Measurements from ENCODE around the gene MBNL1. TPM values are rescaled to one million over a fixed set of nuclear protein-coding genes. Genes with fewer than 3 reads are reported as not detected.

The MBNL1 gene
- total and polyA plus RNA-seq, 2 of the 13 experiments (the other 11 are each of a cell fraction or from before 2014, with no cell fraction given), result 27.1 to 55.4 TPM

- no peaks in the 10 kb centered on the region for H3K36me3 ChIP-seq (replicated peaks in 1 of 2; ENCODE audit: control insufficient read depth in 1 of 2, insufficient read depth in 2 of 2, low read length in 2 of 2)
- ATAC-seq (no peak), DNase-seq (ENCODE audit: low spot score) (peak; percentile 7), FAIRE-seq (no peak)
- no peak overlapping the region for H3K4me3 ChIP-seq (replicated peaks in 1 of 3; ENCODE audit: insufficient read depth in 1 of 3, low read depth in 2 of 3, low read length in 3 of 3)
- H3K27me3 ChIP-seq (ENCODE audit: control insufficient read depth in 1 of 2, insufficient read depth in 2 of 2, low read length in 2 of 2), result no peaks in the 10 kb centered on the region; a peak in 1 of 5 replicates
- no peak overlapping the region for H2AFZ ChIP-seq (ENCODE audit: low read length)
- intact Hi-C loops (cut with micrococcal nuclease; ENCODE audit: unreplicated experiment) (loop anchor here (1.0 kb wide), 1 partner anchor 66 kb away; no protein-coding TSS in a partner anchor), in situ Hi-C loops (cut with HindIII; ENCODE audit: extremely low pct_ligation_motif_present, low pct_unique_long_range_greater_than_20kb) (no loop called here)
- no peak overlapping the region for H3K27ac ChIP-seq (ENCODE audit: extremely low read length, insufficient read depth, low read length)
- WGBS (ENCODE audit: low lambda C conversion rate), result 0% methylated on average over 1 of the region's 1 CpG
- H3K9ac ChIP-seq (ENCODE audit: insufficient read depth, low read depth, low read length), result no peak overlapping the region
- H3K4me2 ChIP-seq (ENCODE audit: low read depth, low read length), result no peak overlapping the region
- H3K9me3 ChIP-seq (ENCODE audit: low read length), result no peaks in the 10 kb centered on the region
- H3K4me1 ChIP-seq (ENCODE audit: insufficient read depth, low read length), result no peaks in the 10 kb centered on the region
- no peak for TF ChIP-seq GFI1 (CRISPR knock-in tag; IDR thresholded peaks at IDR 0.05; ENCODE audit: borderline replicate concordance)
- peak; percentile 18; the same call in 1 of the 2 replicates for TF ChIP-seq STAG1 (CRISPR knock-in tag; IDR thresholded peaks at IDR 0.05)
- no peaks in the 10 kb centered on the region for H4K20me1 ChIP-seq (ENCODE audit: insufficient read depth, low read length)
- CTCF ChIA-PET (ENCODE audit: low intra/inter-chr PET ratio, low total read pairs), result interaction anchor here (0.8 kb wide), 1 partner anchor 65 kb away, joined by 3 read pairs; no protein-coding TSS in a partner anchor
- no peaks in the 10 kb centered on the region for H3K79me2 ChIP-seq (ENCODE audit: insufficient read depth, low read length)
- no TSS peak for BruUV-seq (replicated peaks)
- POLR2A ChIA-PET, result no interaction called here
Observed at GRCh38 chr3:152508705-152509104, 240.0 kb downstream of the MBNL1 start.

- ChIA-PET POLR2A (no interaction called here), CTCF (ENCODE audit: low intra/inter-chr PET ratio, low total read pairs) (no interaction called here)
- Histone ChIP-seq H4K20me1 (ENCODE audit: insufficient read depth, low read length) (no peaks in the 10 kb centered on the region), H3K79me2 (ENCODE audit: insufficient read depth, low read length) (no peaks in the 10 kb centered on the region), H3K4me2 (ENCODE audit: low read depth, low read length) (no peak overlapping the region), H3K36me3 (replicated peaks in 1 of 2; ENCODE audit: control insufficient read depth in 1 of 2, insufficient read depth in 2 of 2, low read length in 2 of 2) (no peaks in the 10 kb centered on the region), H3K27me3 (ENCODE audit: control insufficient read depth in 1 of 2, insufficient read depth in 2 of 2, low read length in 2 of 2) (no peaks in the 10 kb centered on the region), H3K9ac (ENCODE audit: insufficient read depth, low read depth, low read length) (no peak overlapping the region), H2AFZ (ENCODE audit: low read length) (no peak overlapping the region), H3K4me1 (ENCODE audit: insufficient read depth, low read length) (no peaks in the 10 kb centered on the region), H3K4me3 (replicated peaks in 1 of 3; ENCODE audit: insufficient read depth in 1 of 3, low read depth in 2 of 3, low read length in 3 of 3) (no peak overlapping the region), H3K27ac (ENCODE audit: extremely low read length, insufficient read depth, low read length) (no peak overlapping the region), H3K9me3 (ENCODE audit: low read length) (no peaks in the 10 kb centered on the region)
- ATAC-seq (no peak), FAIRE-seq (no peak), DNase-seq (ENCODE audit: low spot score) (no peak)
- in situ Hi-C loops (cut with HindIII; ENCODE audit: extremely low pct_ligation_motif_present, low pct_unique_long_range_greater_than_20kb), result no loop called here
- TF ChIP-seq TCF7 (IDR thresholded peaks at IDR 0.05; ENCODE audit: low read depth) (no peak), RELA (CRISPR knock-in tag; IDR thresholded peaks at IDR 0.05) (no peak), GRHL1 (CRISPR knock-in tag; conservative IDR thresholded peaks at IDR 0.05) (no peak), MIER3 (CRISPR knock-in tag; IDR thresholded peaks at IDR 0.05; ENCODE audit: borderline replicate concordance) (no peak), ZNF839 (CRISPR knock-in tag; IDR thresholded peaks at IDR 0.05; ENCODE audit: borderline replicate concordance) (no peak), NR0B2 (CRISPR knock-in tag; IDR thresholded peaks at IDR 0.05) (no peak), EEA1 (CRISPR knock-in tag; IDR thresholded peaks at IDR 0.05; ENCODE audit: borderline replicate concordance) (no peak), ZNF143 (CRISPR knock-in tag; IDR thresholded peaks at IDR 0.05) (no peak), ZNF564 (CRISPR knock-in tag; IDR thresholded peaks at IDR 0.05) (no peak), ARHGAP35 (CRISPR knock-in tag; IDR thresholded peaks at IDR 0.05; ENCODE audit: borderline replicate concordance) (no peak), JUNB (CRISPR knock-in tag; IDR thresholded peaks at IDR 0.05; ENCODE audit: borderline replicate concordance) (no peak), HOXA5 (CRISPR knock-in tag; IDR thresholded peaks at IDR 0.05) (no peak), GFI1 (CRISPR knock-in tag; IDR thresholded peaks at IDR 0.05; ENCODE audit: borderline replicate concordance) (no peak), HINFP (CRISPR knock-in tag; IDR thresholded peaks at IDR 0.05; ENCODE audit: low read depth) (no peak), NFYC (CRISPR knock-in tag; IDR thresholded peaks at IDR 0.05) (no peak)
- intact Hi-C loops (cut with micrococcal nuclease; ENCODE audit: unreplicated experiment), result no loop called here
- no TSS peak for BruUV-seq (replicated peaks)
- whole genome bisulfite sequencing (ENCODE audit: low lambda C conversion rate), result 15% methylated on average over 4 of the region's 4 CpGs
Observed at GRCh38 chr3:152511904-152512303, 243.2 kb downstream of the MBNL1 start.
